OCI-LY7 (cell line): ENCODE data around the gene CRHR1. TPM values are rescaled to one million over a fixed set of nuclear protein-coding genes. Genes with fewer than 3 reads are reported as not detected.

Experiments
- BruUV-seq: library from RNA; stranded (reverse); fragments of 400-500 nt; replicated peaks from 2 replicates; lab custom pipeline; 2021; lab: Mats Ljungman, UMichigan
- CTCF ChIA-PET: fragments of 300-600 bp; sonication (Branson Sonifier 250); formaldehyde crosslinking; loops from one replicate; lab custom pipeline; 2022; ENCODE audit warnings: antibody characterized with exemption; ENCODE audit not compliant: unreplicated experiment; lab: Charles Lee
- POLR2A ChIA-PET: fragments of 300-600 bp; sonication (Branson Sonifier 250); formaldehyde crosslinking; loops from one replicate; lab custom pipeline; 2022; ENCODE audit warnings: antibody characterized with exemption; lab: Charles Lee
- DNase-seq: peaks from one replicate; pipeline ENCODE4 v3.0.0-alpha.2; 2015; ENCODE audit warnings: low spot score
- H2AFZ ChIP-seq: fragments of 200-600 bp; sonication (generic), shearing (Covaris generic); 2 replicates; pipeline ENCODE4 v1.6.1; 2014; ENCODE audit warnings: mild to moderate bottlenecking, antibody characterized with exemption, low read length, moderate library complexity
- H3K27ac ChIP-seq: fragments of 200-600 bp; sonication (generic); 2 replicates; pipeline ENCODE4 v1.5.1; 2014; ENCODE audit warnings: mixed run types, low read depth, mild to moderate bottlenecking, moderate library complexity, low read length, inconsistent platforms; ENCODE audit not compliant: poor library complexity, severe bottlenecking
- H3K36me3 ChIP-seq: fragments of 200-600 bp; sonication (generic); 2 replicates; pipeline ENCODE4 v1.6.1; 2014; ENCODE audit warnings: mild to moderate bottlenecking, antibody characterized with exemption, low read length, moderate library complexity, mixed read lengths; ENCODE audit not compliant: insufficient read depth
- H3K4me1 ChIP-seq: fragments of 200-600 bp; sonication (generic); 2 replicates; pipeline ENCODE4 v1.5.1; 2014; ENCODE audit warnings: mild to moderate bottlenecking, low read length; ENCODE audit not compliant: insufficient read depth, poor library complexity, severe bottlenecking
- H3K4me2 ChIP-seq: fragments of 200-600 bp; sonication (generic); 2 replicates; pipeline ENCODE4 v1.6.1; 2014; ENCODE audit warnings: mild to moderate bottlenecking, low read length
- H3K4me3 ChIP-seq: fragments of 200-600 bp; sonication (generic); 2 replicates; pipeline ENCODE4 v1.5.1; 2014; ENCODE audit warnings: mild to moderate bottlenecking, low read depth, low read length; ENCODE audit not compliant: poor library complexity, severe bottlenecking
- H3K79me2 ChIP-seq: fragments of 200-600 bp; sonication (generic); 2 replicates; pipeline ENCODE4 v1.6.1; 2016; ENCODE audit warnings: low read depth, mild to moderate bottlenecking, low read length, moderate library complexity, mixed read lengths; ENCODE audit not compliant: insufficient read depth
- H3K9me2 ChIP-seq: fragments of 200-600 bp; sonication (generic); 2 replicates; pipeline ENCODE4 v1.6.1; 2016; ENCODE audit warnings: mild to moderate bottlenecking, low read length, mixed read lengths; ENCODE audit not compliant: insufficient read depth
- H3K9me3 ChIP-seq: fragments of 200-600 bp; sonication (generic); 2 replicates; pipeline ENCODE4 v1.6.1; 2014; ENCODE audit warnings: mild to moderate bottlenecking, mixed run types, low read length, mixed read lengths
- H4K20me1 ChIP-seq: fragments of 200-600 bp; sonication (generic); 2 replicates; pipeline ENCODE4 v1.6.1; 2014; ENCODE audit warnings: mild to moderate bottlenecking, antibody characterized with exemption, low read length, moderate library complexity, mixed read lengths; ENCODE audit not compliant: insufficient read depth
- CTCF ChIP-seq: fragments of 200-600 bp; sonication (generic); conservative IDR thresholded peaks from 2 replicates; pipeline ENCODE4 v1.5.1; 2014; ENCODE audit warnings: mild to moderate bottlenecking, antibody characterized with exemption, low read length, moderate library complexity, mixed read lengths
- EZH2phosphoT487 ChIP-seq: fragments of 200-600 bp; sonication (generic); IDR thresholded peaks from 2 replicates; pipeline ENCODE4 v1.6.1; 2018; ENCODE audit warnings: low read depth, borderline replicate concordance, mild to moderate bottlenecking, mixed run types, antibody characterized with exemption, low read length, moderate library complexity, mixed read lengths
- intact Hi-C: fragments of 100-400 bp; cut with micrococcal nuclease; formaldehyde crosslinking; loops from one replicate; pipeline ENCODE4 v1.10.0; 2022; ENCODE audit not compliant: unreplicated experiment
- total RNA-seq, 2 experiments: library from RNA; depleted of rRNA in 1 of 2; stranded (reverse); fragments of >200 nt in 1 of 2; shearing (Covaris generic) in 1 of 2; gene quantifications; 2 replicates each; pipeline ENCODE4 v1.2.3, GENCODE V29; 2014 to 2022

CRHR1 gene
- total RNA-seq, 2 experiments from 2014 or later: not detected

GRCh38 chr17:45874151-45874550 is 90.0 kb downstream of the CRHR1 start:
- intact Hi-C loops: no loop called here

GRCh38 chr17:45876539-45876938 is 92.4 kb downstream of the CRHR1 start:
- H4K20me1 ChIP-seq: no peaks in the 10 kb centered on the region
- no peak for DNase-seq
- no peaks in the 10 kb centered on the region for H3K36me3 ChIP-seq
- ChIA-PET CTCF (no interaction called here), POLR2A (interaction anchor here (0.6 kb wide), 1 partner anchor 38 kb away, joined by 6 read pairs; no protein-coding TSS in a partner anchor)
- no peak overlapping the region for H2AFZ ChIP-seq
- intact Hi-C loops: no loop called here
- H3K27ac ChIP-seq: no peak overlapping the region
- no peaks in the 10 kb centered on the region for H3K9me3 ChIP-seq
- H3K4me1 ChIP-seq: no peaks in the 10 kb centered on the region
- TF ChIP-seq EZH2phosphoT487: no peak
- H3K4me3 ChIP-seq: no peak overlapping the region
- H3K9me2 ChIP-seq: no peaks in the 10 kb centered on the region
- H3K79me2 ChIP-seq: no peaks in the 10 kb centered on the region
- H3K4me2 ChIP-seq: no peak overlapping the region
- no TSS peak for BruUV-seq

More at GRCh38 chr17:45874151-45874550, 90.0 kb downstream of the CRHR1 start:
- no peak overlapping the region for H3K4me3 ChIP-seq
- no peaks in the 10 kb centered on the region for H3K79me2 ChIP-seq
- no peaks in the 10 kb centered on the region for H3K36me3 ChIP-seq
- H3K9me3 ChIP-seq: no peaks in the 10 kb centered on the region
- CTCF ChIA-PET: no interaction called here
- BruUV-seq: no TSS peak
- no peak for DNase-seq
- no peak for TF ChIP-seq CTCF
- no peak for TF ChIP-seq EZH2phosphoT487
- H3K4me1 ChIP-seq: no peaks in the 10 kb centered on the region
- no peak overlapping the region for H3K27ac ChIP-seq
- H2AFZ ChIP-seq: no peak overlapping the region
- H4K20me1 ChIP-seq: no peaks in the 10 kb centered on the region
- no peak overlapping the region for H3K4me2 ChIP-seq
- no peaks in the 10 kb centered on the region for H3K9me2 ChIP-seq
- POLR2A ChIA-PET: interaction anchor here (0.7 kb wide), 1 partner anchor 8 kb away, joined by 3 read pairs; no protein-coding TSS in a partner anchor

- no TSS peak for BruUV-seq
- CTCF ChIA-PET: no interaction called here
Observed at GRCh38 chr17:45877467-45877866, 93.3 kb downstream of the CRHR1 start.

More at GRCh38 chr17:45877467-45877866, 93.3 kb downstream of the CRHR1 start:
- Histone ChIP-seq H2AFZ (no peak overlapping the region), H3K9me3 (no peaks in the 10 kb centered on the region), H3K27ac (no peak overlapping the region), H3K79me2 (no peaks in the 10 kb centered on the region), H3K9me2 (no peaks in the 10 kb centered on the region), H3K4me2 (no peak overlapping the region), H4K20me1 (no peaks in the 10 kb centered on the region), H3K4me1 (no peaks in the 10 kb centered on the region), H3K36me3 (no peaks in the 10 kb centered on the region), H3K4me3 (no peak overlapping the region)
- intact Hi-C loops: no loop called here
- DNase-seq: no peak
- POLR2A ChIA-PET: no interaction called here
- TF ChIP-seq CTCF: no peak
- TF ChIP-seq EZH2phosphoT487: no peak
